Loucy (cell line): ENCODE measurements around the gene THAP4.

Experiments
- CTCF ChIP-seq: fragments of 200-600 bp; sonication (generic); conservative IDR thresholded peaks from 2 replicates; pipeline ENCODE4 v1.5.1; 2014; ENCODE audit warnings: mild to moderate bottlenecking, antibody characterized with exemption, low read length
- EZH2phosphoT487 ChIP-seq: fragments of 200-600 bp; IDR thresholded peaks from 2 replicates; pipeline ENCODE4 v1.6.1; 2018; ENCODE audit warnings: antibody characterized with exemption, mild to moderate bottlenecking, moderate library complexity, borderline replicate concordance

- no peak for TF ChIP-seq CTCF
- no peak for TF ChIP-seq EZH2phosphoT487
Measured at GRCh38 chr2:241582806-241583205, 54.2 kb downstream of the THAP4 start.
